Measurements from ENCODE around the gene ADAMTS7.
"Not testable (repeated sequence)": the region's sequence is repeated elsewhere in the genome, so short reads cannot be mapped to it uniquely, and the experiment has no call there.

The ADAMTS7 gene

DNA sequence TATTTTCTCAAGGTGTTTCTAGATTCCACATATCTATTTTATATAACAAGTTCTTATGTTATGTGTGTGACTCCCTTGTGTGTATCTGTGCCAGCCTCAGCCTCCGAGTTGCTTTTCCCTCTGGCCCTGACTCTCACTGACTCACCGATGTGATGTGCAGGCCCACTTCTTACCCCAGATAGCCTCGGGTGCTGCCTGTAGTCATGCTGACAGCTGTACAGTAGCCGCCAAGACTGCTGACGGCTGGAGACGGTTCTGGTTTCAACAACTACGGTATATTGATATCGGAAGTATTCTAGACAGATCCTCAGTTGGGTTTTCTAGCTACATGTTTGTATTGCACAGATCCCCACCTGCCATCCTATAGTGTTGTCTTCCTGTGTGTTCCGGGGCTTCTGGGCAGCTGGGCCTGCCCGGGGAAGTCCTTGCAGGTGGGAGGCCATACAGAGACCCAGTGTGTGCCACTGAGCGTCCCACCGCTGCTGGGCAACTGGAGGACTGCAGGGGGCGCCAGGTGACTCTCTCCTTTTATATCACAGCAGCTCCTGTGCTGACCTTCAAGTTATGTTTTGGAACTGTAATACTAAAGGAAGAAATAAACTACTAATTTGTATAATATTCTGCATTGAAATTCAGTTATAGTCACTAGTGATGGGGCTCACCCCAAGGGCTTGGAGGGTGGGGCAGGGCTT lies 55.2 kb downstream of the ADAMTS7 start:
- not testable (repeated sequence) for H3K4me1 ChIP-seq; H3K4me3 ChIP-seq; H3K9me3 ChIP-seq; H3K27me3 ChIP-seq (ENCODE audit: low read depth); H3K36me3 ChIP-seq (replicated peaks)
- DNase-seq (ENCODE audit: low spot score in 2 of 2): peak; percentile 32 to 85
- in situ Hi-C loops (cut with MboI; ENCODE audit: low sequenced_read_pairs): loop anchor here (25.0 kb wide), 1 partner anchor 431 kb away; no protein-coding TSS in a partner anchor

DNA sequence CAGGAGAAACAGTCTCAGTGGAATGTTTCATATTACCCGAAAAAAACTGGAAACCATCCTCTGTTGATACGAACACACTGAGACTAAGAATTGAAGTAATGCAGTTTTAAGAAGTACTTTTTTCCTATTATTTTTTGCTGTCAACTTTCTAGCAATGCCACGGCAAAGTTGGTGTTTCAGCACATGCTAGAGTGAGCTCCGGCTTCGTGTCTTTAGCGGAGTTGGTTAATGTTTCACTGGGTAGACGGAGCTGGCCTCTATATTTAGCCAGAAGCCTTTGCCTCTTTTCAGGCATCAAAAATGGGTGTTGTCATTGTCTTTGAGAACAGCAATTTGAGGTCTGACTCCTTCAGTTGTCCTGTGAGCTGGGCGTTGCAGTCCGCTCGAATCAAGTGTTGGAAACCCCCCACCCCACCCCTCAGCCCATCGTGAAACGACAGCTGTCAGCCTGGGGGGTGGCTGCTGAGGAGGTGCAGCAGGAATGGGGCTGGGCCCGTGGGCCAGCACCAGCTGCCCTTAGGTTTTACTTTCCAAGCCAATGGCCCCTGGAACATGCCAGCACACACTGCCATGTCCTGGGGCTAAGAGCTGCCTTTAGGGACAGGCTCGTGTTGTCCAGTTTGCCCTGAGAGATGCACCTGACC lies 56.5 kb downstream of the ADAMTS7 start:
- in situ Hi-C loops (cut with MboI; ENCODE audit: low sequenced_read_pairs): loop anchor here (5.0 to 25.0 kb wide), 4 partner anchors 42 to 807 kb away; no protein-coding TSS in a partner anchor
- not testable (repeated sequence) for H3K36me3 ChIP-seq (replicated peaks); H3K27me3 ChIP-seq (ENCODE audit: low read depth); H3K4me1 ChIP-seq; H3K4me3 ChIP-seq; H3K9me3 ChIP-seq
- DNase-seq (ENCODE audit: low spot score in 2 of 2): peak in 1 of 2 experiments; percentile 13

DNA sequence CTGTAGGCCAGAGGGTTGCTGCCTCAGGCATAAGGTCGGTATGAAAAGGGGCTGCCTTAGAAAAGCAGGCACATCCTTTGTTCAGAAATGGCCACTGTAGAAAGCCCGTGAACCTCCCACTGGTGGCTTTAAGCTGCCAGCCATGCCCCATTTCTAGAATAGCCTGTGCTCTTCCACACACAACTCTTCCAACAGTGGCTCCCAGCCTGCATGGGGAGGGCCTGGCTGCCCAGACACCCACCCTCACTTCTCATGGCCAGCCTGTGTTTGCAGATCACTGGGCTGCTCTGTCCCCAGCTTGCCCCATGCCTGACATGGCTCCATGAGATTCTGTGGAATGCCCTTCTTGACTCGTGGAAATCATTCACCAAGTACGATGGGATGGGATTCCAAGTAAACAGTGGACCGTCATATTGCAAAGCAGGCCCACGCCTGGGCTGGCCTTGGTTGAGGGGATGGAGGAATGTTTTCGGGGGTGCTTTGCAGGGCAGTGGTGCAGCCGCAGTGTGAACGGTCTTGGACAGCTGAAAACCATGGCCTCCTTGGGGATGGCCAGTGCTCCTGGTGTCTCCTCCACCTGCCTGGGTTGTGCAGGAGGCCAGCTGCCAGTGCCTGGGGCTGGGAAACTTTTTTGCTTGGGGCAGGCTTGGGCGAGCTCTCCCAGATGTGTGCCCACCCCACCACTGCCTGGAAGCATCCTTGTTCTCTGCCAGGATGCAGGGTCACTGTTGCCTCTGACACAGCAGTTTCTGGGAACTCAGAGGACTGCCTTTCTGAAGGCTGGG lies 57.3 kb downstream of the ADAMTS7 start:
- not testable (repeated sequence) for H3K4me1 ChIP-seq; H3K27me3 ChIP-seq (ENCODE audit: low read depth); H3K4me3 ChIP-seq; H3K36me3 ChIP-seq (replicated peaks); H3K9me3 ChIP-seq
- in situ Hi-C loops (cut with MboI; ENCODE audit: low sequenced_read_pairs): loop anchor here (5.0 to 25.0 kb wide), 4 partner anchors 42 to 807 kb away; no protein-coding TSS in a partner anchor
- peak in 1 of 2 experiments; percentile 4 for DNase-seq (ENCODE audit: low spot score in 2 of 2)

DNA sequence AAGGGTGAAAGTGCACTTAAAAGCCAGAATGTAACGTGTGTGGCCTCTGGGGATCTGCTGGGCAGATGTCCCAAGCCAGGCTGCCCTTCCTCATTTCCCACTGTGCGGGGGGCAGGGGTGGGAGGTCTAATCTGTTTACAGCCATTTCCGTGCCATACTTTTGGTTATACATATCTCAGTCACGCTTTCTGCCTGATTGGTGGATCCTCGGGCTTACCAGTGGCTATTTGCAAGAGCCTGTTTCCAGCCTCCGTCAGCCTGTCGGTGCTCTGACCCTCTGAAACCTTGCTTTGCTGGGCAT lies 58.0 kb downstream of the ADAMTS7 start:
- DNase-seq (ENCODE audit: low spot score in 2 of 2); H3K36me3 ChIP-seq (replicated peaks); H3K4me3 ChIP-seq; H3K9me3 ChIP-seq; H3K27me3 ChIP-seq (ENCODE audit: low read depth); H3K4me1 ChIP-seq: not testable (repeated sequence)
- in situ Hi-C loops (cut with MboI; ENCODE audit: low sequenced_read_pairs): loop anchor here (5.0 to 25.0 kb wide), 4 partner anchors 41 to 806 kb away; no protein-coding TSS in a partner anchor

DNA sequence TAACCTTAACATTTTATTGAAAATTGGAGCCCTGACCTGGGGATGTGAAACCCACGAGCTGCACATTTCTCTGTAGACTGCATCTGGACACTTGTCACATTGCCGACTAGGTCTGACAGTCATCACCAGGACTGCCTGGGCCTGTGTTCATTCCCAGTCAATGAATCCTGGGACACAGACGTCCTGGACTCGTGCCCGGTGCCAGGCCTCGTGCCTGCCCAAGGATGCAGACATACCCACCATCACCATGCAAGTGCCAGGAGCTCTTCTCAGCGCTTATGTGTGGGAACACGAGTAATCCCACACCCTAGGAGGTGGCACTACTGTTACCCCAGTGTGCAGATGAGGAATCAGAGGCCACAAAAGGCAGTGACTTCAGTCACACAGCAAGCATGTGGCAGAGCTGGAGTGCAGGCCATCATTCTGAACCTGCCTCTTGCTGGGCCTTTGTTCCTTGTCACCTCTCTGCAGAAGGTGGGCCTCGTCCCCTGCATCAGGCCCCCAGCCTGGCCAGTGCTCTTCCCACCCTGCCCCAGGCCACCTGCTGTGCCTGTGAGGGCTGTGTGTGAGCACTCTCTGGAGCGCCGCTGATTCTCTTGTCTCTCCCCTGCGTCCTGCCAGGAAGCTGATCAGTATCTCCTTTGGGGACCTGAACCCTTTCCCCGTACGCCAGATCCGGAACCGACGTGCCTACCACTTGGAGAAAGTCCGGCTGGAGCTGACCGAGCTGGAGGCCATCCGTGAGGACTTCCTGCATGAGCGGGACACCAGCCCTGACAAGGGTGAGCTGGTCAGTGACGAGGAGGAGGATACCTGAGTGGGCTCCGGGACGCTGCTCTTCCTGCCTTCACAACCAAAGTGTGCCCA lies 58.5 kb downstream of the ADAMTS7 start:
- H3K36me3 ChIP-seq (replicated peaks): no peaks in the 10 kb centered on the region
- in situ Hi-C loops (cut with MboI; ENCODE audit: low sequenced_read_pairs): loop anchor here (5.0 to 25.0 kb wide), 4 partner anchors 40 to 805 kb away; no protein-coding TSS in a partner anchor
- no peaks in the 10 kb centered on the region for H3K4me1 ChIP-seq
- no peak overlapping the region for H3K4me3 ChIP-seq
- no peaks in the 10 kb centered on the region for H3K9me3 ChIP-seq
- no peak for DNase-seq (ENCODE audit: low spot score in 2 of 2)
- H3K27me3 ChIP-seq (ENCODE audit: low read depth): no peaks in the 10 kb centered on the region

DNA sequence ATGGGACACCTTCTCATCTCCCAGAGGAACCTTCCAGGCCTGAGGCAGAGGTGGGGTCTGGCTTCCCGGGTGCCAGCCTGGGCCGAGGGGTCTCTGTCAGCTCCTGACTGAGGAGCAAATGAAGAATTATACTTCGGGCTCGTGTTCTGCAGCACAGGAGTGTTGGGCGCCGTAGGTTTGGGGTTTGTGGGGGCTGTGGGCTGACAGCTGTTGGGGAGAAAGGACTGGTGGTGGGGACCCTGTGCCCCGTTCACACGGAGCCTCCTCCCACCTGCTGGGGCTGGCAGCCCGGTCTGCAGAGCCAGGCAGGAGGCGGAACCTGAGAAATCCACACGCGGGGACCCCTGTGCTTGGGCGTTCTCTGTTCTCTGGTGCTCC lies 59.7 kb downstream of the ADAMTS7 start:
- Histone ChIP-seq H3K36me3 (replicated peaks) (no peaks in the 10 kb centered on the region), H3K4me3 (no peak overlapping the region), H3K9me3 (no peaks in the 10 kb centered on the region), H3K27me3 (ENCODE audit: low read depth) (no peaks in the 10 kb centered on the region), H3K4me1 (no peaks in the 10 kb centered on the region)
- DNase-seq (ENCODE audit: low spot score in 2 of 2): no peak
- in situ Hi-C loops (cut with MboI; ENCODE audit: low sequenced_read_pairs): loop anchor here (5.0 to 25.0 kb wide), 4 partner anchors 39 to 804 kb away; no protein-coding TSS in a partner anchor

DNA sequence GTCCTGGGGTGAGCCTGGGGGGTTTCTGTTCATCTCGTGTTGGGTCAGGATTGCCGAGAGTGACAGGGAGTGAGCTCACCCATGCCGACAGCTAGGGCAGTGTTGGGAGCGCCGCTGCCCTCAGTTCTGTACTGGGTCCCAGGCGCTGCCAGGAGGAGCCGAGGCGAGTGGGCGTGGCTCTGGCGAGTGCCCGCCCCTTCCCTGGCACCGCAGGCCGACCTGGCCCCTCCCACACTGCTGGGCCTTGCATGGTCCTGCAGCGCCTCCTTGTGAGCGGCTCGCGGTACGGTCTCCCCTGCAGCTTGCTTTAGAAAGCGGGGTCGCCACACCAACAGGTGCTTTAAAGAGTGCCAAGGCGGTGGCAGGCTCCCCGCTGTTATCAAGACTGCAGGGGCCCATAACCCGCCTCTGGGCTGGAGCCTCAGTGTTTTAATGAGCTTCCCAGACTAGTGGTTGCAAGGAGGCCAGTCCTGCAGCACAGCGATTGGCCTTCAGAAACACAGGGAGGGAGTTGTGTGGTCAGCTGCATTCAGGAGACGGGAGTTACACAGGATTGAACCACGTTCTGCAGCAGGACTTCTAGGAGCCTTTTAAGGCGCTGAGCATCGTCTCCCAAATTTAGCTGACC lies 60.2 kb downstream of the ADAMTS7 start:
- H3K27me3 ChIP-seq (ENCODE audit: low read depth); H3K4me3 ChIP-seq; H3K36me3 ChIP-seq (replicated peaks); H3K9me3 ChIP-seq; H3K4me1 ChIP-seq: not testable (repeated sequence)
- peak; percentile 97 to 100 for DNase-seq (ENCODE audit: low spot score in 2 of 2)
- in situ Hi-C loops (cut with MboI; ENCODE audit: low sequenced_read_pairs): loop anchor here (5.0 to 25.0 kb wide), 4 partner anchors 39 to 804 kb away; no protein-coding TSS in a partner anchor

DNA sequence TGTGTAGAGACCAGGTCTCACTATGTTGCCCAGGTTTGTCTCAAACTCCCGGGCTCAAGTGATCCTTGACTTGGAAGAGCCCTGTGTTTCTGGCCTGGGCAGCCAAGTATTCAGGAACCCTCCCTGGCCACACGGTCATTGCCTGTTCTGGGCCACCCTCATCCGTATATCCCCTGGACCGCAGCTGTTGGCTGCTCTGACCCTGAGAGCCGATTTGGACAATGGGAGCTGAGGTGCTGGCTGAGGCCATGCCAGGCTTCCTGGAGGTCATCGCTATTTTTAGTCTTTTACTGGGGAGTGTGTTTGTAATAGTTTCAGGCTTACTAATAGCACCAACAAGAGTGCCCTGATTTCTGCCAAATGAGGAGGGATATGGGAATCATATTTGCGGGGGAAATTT lies 60.7 kb downstream of the ADAMTS7 start:
- in situ Hi-C loops (cut with MboI; ENCODE audit: low sequenced_read_pairs): loop anchor here (5.0 to 25.0 kb wide), 4 partner anchors 38 to 803 kb away; no protein-coding TSS in a partner anchor
- DNase-seq (ENCODE audit: low spot score in 2 of 2): peak in 1 of 2 experiments; percentile 7
- Histone ChIP-seq H3K36me3 (replicated peaks) (no peaks in the 10 kb centered on the region), H3K4me1 (no peaks in the 10 kb centered on the region), H3K4me3 (no peak overlapping the region), H3K27me3 (ENCODE audit: low read depth) (no peaks in the 10 kb centered on the region), H3K9me3 (no peaks in the 10 kb centered on the region)

DNA sequence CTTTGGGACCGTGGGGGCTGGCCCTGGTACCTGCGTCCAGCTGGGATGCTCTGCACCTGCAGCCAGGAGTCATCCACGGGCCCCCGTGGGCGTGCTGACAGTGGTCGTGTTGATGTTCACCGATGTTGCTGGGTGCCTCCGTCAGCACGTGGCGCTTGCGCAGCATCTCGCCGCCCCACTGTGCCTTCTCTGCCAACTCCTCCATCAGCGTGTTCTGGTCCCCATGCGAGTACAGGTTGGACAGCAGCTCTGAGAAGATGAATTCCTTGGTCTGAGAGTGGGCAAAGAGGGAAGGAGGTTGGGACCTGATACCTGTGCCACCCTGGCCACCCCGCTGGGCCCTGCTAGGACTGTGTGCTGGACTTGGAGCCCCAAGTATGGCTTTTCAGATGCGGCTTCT lies 61.4 kb downstream of the ADAMTS7 start:
- Histone ChIP-seq H3K4me3 (no peak overlapping the region), H3K4me1 (no peaks in the 10 kb centered on the region), H3K36me3 (replicated peaks) (no peaks in the 10 kb centered on the region), H3K27me3 (ENCODE audit: low read depth) (no peaks in the 10 kb centered on the region), H3K9me3 (no peaks in the 10 kb centered on the region)
- peak in 1 of 2 experiments; percentile 9 for DNase-seq (ENCODE audit: low spot score in 2 of 2)
- in situ Hi-C loops (cut with MboI; ENCODE audit: low sequenced_read_pairs): loop anchor here (5.0 to 25.0 kb wide), 4 partner anchors 38 to 803 kb away; no protein-coding TSS in a partner anchor

DNA sequence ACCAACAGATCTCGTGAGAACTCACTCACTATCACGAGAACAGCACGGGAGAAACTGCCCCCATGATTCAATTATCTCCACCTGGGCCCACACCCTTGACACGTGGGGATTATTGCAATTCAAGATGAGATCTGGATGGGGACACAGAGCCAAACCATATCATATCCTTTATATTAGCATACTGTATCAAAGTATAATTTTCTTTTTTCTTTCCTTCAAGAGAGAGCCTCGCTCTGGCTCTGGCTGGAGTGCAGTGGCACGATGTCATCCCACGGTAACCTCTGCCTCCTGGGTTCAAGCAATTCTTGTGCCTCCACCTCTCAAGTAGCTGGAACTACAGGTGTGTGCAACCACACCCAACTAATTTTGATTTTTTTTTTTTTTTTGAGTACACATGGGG lies 63.4 kb downstream of the ADAMTS7 start:
- DNase-seq (ENCODE audit: low spot score in 2 of 2): peak in 1 of 2 experiments; percentile 12
- H3K27me3 ChIP-seq (ENCODE audit: low read depth); in situ Hi-C loops (cut with MboI; ENCODE audit: low sequenced_read_pairs); H3K36me3 ChIP-seq (replicated peaks); H3K4me1 ChIP-seq; H3K9me3 ChIP-seq; H3K4me3 ChIP-seq: not testable (repeated sequence)

DNA sequence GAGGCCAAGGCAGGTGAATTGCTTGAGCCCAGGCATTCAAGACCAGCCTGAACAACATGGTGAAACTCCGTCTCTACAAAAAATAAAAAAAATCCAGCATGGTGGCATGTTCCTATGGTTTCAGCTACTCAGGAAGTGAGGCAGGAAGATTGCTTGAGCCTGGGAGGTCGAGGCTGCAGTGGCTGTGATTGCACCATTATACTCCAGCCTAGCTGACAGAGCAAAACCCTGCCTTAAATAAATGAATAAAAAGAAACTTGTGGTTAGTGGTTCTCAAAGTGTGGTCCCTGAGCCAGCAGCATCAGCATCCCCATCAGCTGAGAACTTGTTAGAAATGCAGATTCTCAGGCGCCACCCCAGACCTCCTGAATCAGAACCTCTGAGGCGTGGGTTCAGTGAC lies 69.6 kb downstream of the ADAMTS7 start:
- H3K27me3 ChIP-seq (ENCODE audit: low read depth); DNase-seq (ENCODE audit: low spot score in 2 of 2); H3K4me1 ChIP-seq; H3K4me3 ChIP-seq; H3K36me3 ChIP-seq (replicated peaks); H3K9me3 ChIP-seq; in situ Hi-C loops (cut with MboI; ENCODE audit: low sequenced_read_pairs): not testable (repeated sequence)

DNA sequence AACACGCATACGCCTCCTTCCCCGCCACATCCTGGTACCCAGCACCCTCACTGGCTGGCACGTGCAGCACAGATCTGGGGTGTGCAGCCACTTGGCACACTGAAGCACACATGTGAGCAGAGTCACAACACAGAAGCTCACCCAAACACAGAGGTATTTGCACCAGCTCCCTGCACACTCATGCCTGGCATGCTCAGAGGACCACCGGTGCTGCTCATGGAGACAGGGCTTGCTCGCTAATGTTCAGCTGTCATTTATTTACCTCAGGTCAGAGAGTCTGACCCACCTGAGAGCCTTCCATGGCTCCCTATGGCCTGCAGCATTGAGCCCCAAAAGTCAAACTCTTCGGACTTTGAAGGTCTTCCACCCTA lies 70.4 kb downstream of the ADAMTS7 start:
- H3K4me3 ChIP-seq: no peak overlapping the region
- in situ Hi-C loops (cut with MboI; ENCODE audit: low sequenced_read_pairs): no loop called here
- DNase-seq (ENCODE audit: low spot score in 2 of 2): peak in 1 of 2 experiments; percentile 6

More for the DNA sequence above, 70.4 kb downstream of the ADAMTS7 start:
- H3K27me3 ChIP-seq (ENCODE audit: low read depth): no peaks in the 10 kb centered on the region; the same call in 1 of the 2 replicates
- H3K9me3 ChIP-seq: no peaks in the 10 kb centered on the region
- no peaks in the 10 kb centered on the region for H3K36me3 ChIP-seq (replicated peaks)
- peaks cover 3% of the 10 kb centered on the region; the same call in 1 of the 2 replicates for H3K4me1 ChIP-seq
